NCI-H187 treated with DMSO at 0.1 percent for 48 hours (cell line): ENCODE measurements around the gene UQCRHL.
A peak's percentile ranks its signal among the peaks of the same experiment; 100 is the strongest.
"Not testable (repeated sequence)": the region's sequence is repeated elsewhere in the genome, so short reads cannot be mapped to it uniquely, and the experiment has no call there.

Source experiments
- DNase-seq: peaks from one replicate; lab custom pipeline; 2025; lab: John Stamatoyannopoulos, UW

Gene UQCRHL

GRCh38 chr1:15835205-15835740, 27.8 kb upstream of the UQCRHL start:
- no peak for DNase-seq

GRCh38 chr1:15834406-15835204, 27.2 kb upstream of the UQCRHL start:
- DNase-seq: peak; percentile 80

- DNase-seq: no peak
Observed at GRCh38 chr1:15833842-15834405, 26.5 kb upstream of the UQCRHL start.

GRCh38 chr1:15833069-15833679, 25.7 kb upstream of the UQCRHL start:
- no peak for DNase-seq

- no peak for DNase-seq
Observed at GRCh38 chr1:15830258-15830657, 22.8 kb upstream of the UQCRHL start.

- not testable (repeated sequence) for DNase-seq
Observed at GRCh38 chr1:15828931-15829330, 21.5 kb upstream of the UQCRHL start.

- not testable (repeated sequence) for DNase-seq
Observed at GRCh38 chr1:15827567-15827966, 20.1 kb upstream of the UQCRHL start.

- no peak for DNase-seq
Observed at GRCh38 chr1:15826810-15827507, 19.5 kb upstream of the UQCRHL start.

- no peak for DNase-seq
Observed at GRCh38 chr1:15825800-15826199, 18.4 kb upstream of the UQCRHL start.

GRCh38 chr1:15820478-15820877, 13.0 kb upstream of the UQCRHL start:
- DNase-seq: no peak

GRCh38 chr1:15816674-15817073, 9.2 kb upstream of the UQCRHL start:
- DNase-seq: no peak

GRCh38 chr1:15810073-15810472, 2.6 kb upstream of the UQCRHL start:
- no peak for DNase-seq

GRCh38 chr1:15808955-15809354, 1.5 kb upstream of the UQCRHL start:
- DNase-seq: no peak

GRCh38 chr1:15807121-15807520, 328 bp downstream of the UQCRHL start:
- no peak for DNase-seq

GRCh38 chr1:15804060-15804459, 3.4 kb downstream of the UQCRHL start:
- no peak for DNase-seq

GRCh38 chr1:15803380-15803779, 4.1 kb downstream of the UQCRHL start:
- no peak for DNase-seq

GRCh38 chr1:15802234-15802965, 5.0 kb downstream of the UQCRHL start:
- DNase-seq: no peak

- DNase-seq: no peak
Observed at GRCh38 chr1:15799928-15800835, 7.3 kb downstream of the UQCRHL start.

GRCh38 chr1:15799004-15799867, 8.2 kb downstream of the UQCRHL start:
- DNase-seq: no peak
